GM12878 (cell line): Measurements from ENCODE around the gene HSPA4. TPM values are rescaled to one million over a fixed set of nuclear protein-coding genes. Genes with fewer than 3 reads are reported as not detected.

Experiments used
- ATAC-seq: fragments of 200-7000 bp; cut with Tn5 transposase; 3 replicates; pipeline ENCODE4 v1.9.1; 2020; ENCODE audit warnings: mild to moderate bottlenecking, moderate library complexity
- BruUV-seq: library from RNA; stranded (reverse); fragments of 400-500 nt; replicated peaks from 2 replicates; lab custom pipeline; 2021; lab: Mats Ljungman, UMichigan
- CTCF ChIA-PET: fragments of 300-600 bp; sonication (Branson Sonifier 250); formaldehyde crosslinking; extraction: SDS; loops from one replicate; lab custom pipeline; 2021; ENCODE audit warnings: inconsistent platforms; lab: Yijun Ruan, JAX
- POLR2A ChIA-PET: fragments of 350-600 bp; formaldehyde crosslinking; extraction: SDS; loops from one replicate; lab custom pipeline; 2021; ENCODE audit warnings: inconsistent platforms; lab: Charles Lee
- RAD21 ChIA-PET: fragments of 300-600 bp; sonication (Branson Sonifier 250); formaldehyde crosslinking; loops from one replicate; lab custom pipeline; 2023; ENCODE audit warnings: antibody characterized with exemption; ENCODE audit not compliant: unreplicated experiment; lab: Charles Lee
- SMC1A ChIA-PET: fragments of 300-600 bp; sonication (Branson Sonifier 250); formaldehyde crosslinking; loops from one replicate; lab custom pipeline; 2023; ENCODE audit not compliant: unreplicated experiment, uncharacterized antibody; lab: Charles Lee
- DNase-seq: peaks from one replicate; pipeline ENCODE4 v3.0.0-alpha.2; 2011; ENCODE audit warnings: low read depth, low spot score
- FAIRE-seq: peaks from 3 replicates; lab custom pipeline; 2011; peaks lifted over from hg19 to GRCh38; lab: Jason Lieb, UNC
- H2AFZ ChIP-seq: 2 replicates; pipeline ENCODE4 v1.6.0; 2011; ENCODE audit warnings: low read depth, low read length, control low read depth; ENCODE audit not compliant: control insufficient read depth
- H3K27ac ChIP-seq: 2 replicates; pipeline ENCODE4 v1.5.1; 2011; ENCODE audit warnings: control low read depth; ENCODE audit not compliant: control insufficient read depth, insufficient read depth
- H3K27me3 ChIP-seq, 2 experiments: replicated peaks in 1 of 2; 2 replicates each; pipeline versions ENCODE4 v1.6.0 to v1.6.1; 2011; ENCODE audit warnings: low read length in 1 of 2; ENCODE audit not compliant: control insufficient read depth in 2 of 2, insufficient read depth in 2 of 2
- H3K36me3 ChIP-seq, 2 experiments: 2 replicates each; pipeline ENCODE4 v1.5.1; 2011; ENCODE audit warnings: low read length in 1 of 2; ENCODE audit not compliant: control insufficient read depth in 2 of 2, insufficient read depth in 2 of 2
- H3K4me1 ChIP-seq: 2 replicates; pipeline ENCODE4 v1.6.1; 2011; ENCODE audit warnings: mild to moderate bottlenecking, low read length, moderate library complexity, mixed read lengths; ENCODE audit not compliant: control insufficient read depth, insufficient read depth
- H3K4me2 ChIP-seq: 2 replicates; pipeline ENCODE4 v1.6.0; 2011; ENCODE audit warnings: control low read depth; ENCODE audit not compliant: control insufficient read depth, insufficient read depth
- H3K4me3 ChIP-seq: fragments of 200-600 bp; sonication (generic); 2 replicates; pipeline ENCODE4 v1.5.1; 2016
- H3K79me2 ChIP-seq: 2 replicates; pipeline ENCODE4 v1.6.0; 2011; ENCODE audit warnings: low read length; ENCODE audit not compliant: control insufficient read depth, insufficient read depth
- H3K9ac ChIP-seq: 2 replicates; pipeline ENCODE4 v1.8.0; 2011; ENCODE audit warnings: low read length, control low read depth, mixed read lengths; ENCODE audit not compliant: control insufficient read depth, insufficient read depth
- H3K9me3 ChIP-seq: replicated peaks from 3 replicates; pipeline ENCODE4 v1.5.1; 2011; ENCODE audit warnings: mild to moderate bottlenecking, low read length; ENCODE audit not compliant: control insufficient read depth, insufficient read depth
- H4K20me1 ChIP-seq: 2 replicates; pipeline ENCODE4 v1.6.0; 2011; ENCODE audit not compliant: control insufficient read depth, insufficient read depth
- BHLHE40 ChIP-seq, 2 experiments: fragments of 450-650 bp in 1 of 2; IDR thresholded peaks; 2 replicates each; pipeline ENCODE4 v1.6.1; 2011 to 2017; ENCODE audit warnings: low read depth in 2 of 2, borderline replicate concordance in 1 of 2, improper control_type of control experiment in 1 of 2, low read length in 1 of 2, mild to moderate bottlenecking in 1 of 2
- CREM ChIP-seq: IDR thresholded peaks from 2 replicates; pipeline ENCODE4 v1.6.1; 2014; ENCODE audit warnings: antibody characterized with exemption, low read depth
- EP300 ChIP-seq, 2 experiments: fragments of 150-350 bp in 1 of 2; IDR thresholded peaks; 2 replicates each; pipeline ENCODE4 v1.6.1; 2011 to 2012; ENCODE audit warnings: low read depth in 2 of 2, low read length in 2 of 2, borderline replicate concordance in 1 of 2, improper control_type of control experiment in 1 of 2, inconsistent platforms in 1 of 2; ENCODE audit not compliant: control insufficient read depth in 1 of 2
- IRF3 ChIP-seq: fragments of 450-650 bp; IDR thresholded peaks from 2 replicates; pipeline ENCODE4 v1.6.1; 2014; ENCODE audit warnings: mild to moderate bottlenecking
- MTA3 ChIP-seq: IDR thresholded peaks from 2 replicates; pipeline ENCODE4 v1.6.1; 2012; ENCODE audit warnings: low read length, inconsistent platforms, borderline replicate concordance
- PML ChIP-seq: IDR thresholded peaks from 2 replicates; pipeline ENCODE4 v1.6.1; 2012; ENCODE audit warnings: low read length, inconsistent platforms
- POLR2A ChIP-seq: IDR thresholded peaks from 2 replicates; pipeline ENCODE4 v1.6.1; 2011; ENCODE audit warnings: low read depth, mild to moderate bottlenecking, low read length
- RUNX3 ChIP-seq: IDR thresholded peaks from 2 replicates; pipeline ENCODE4 v1.6.1; 2012; ENCODE audit warnings: low read length, inconsistent platforms
- TARDBP ChIP-seq: IDR thresholded peaks from 2 replicates; pipeline ENCODE4 v1.6.1; 2016; ENCODE audit warnings: borderline replicate concordance
- TCF12 ChIP-seq: IDR thresholded peaks from 2 replicates; pipeline ENCODE4 v1.6.1; 2011; ENCODE audit warnings: low read depth, mild to moderate bottlenecking, low read length
- TCF3 ChIP-seq: IDR thresholded peaks from 2 replicates; pipeline ENCODE4 v1.6.1; 2012; ENCODE audit warnings: low read depth, mild to moderate bottlenecking, low read length, borderline replicate concordance; ENCODE audit not compliant: insufficient read depth
- ZNF217 ChIP-seq: fragments of 450-650 bp; IDR thresholded peaks from 2 replicates; pipeline ENCODE4 v1.6.1; 2017; ENCODE audit warnings: antibody characterized with exemption, mild to moderate bottlenecking
- ZSCAN29 ChIP-seq: fragments of 450-650 bp; IDR thresholded peaks from 2 replicates; pipeline ENCODE4 v1.6.1; 2017; ENCODE audit warnings: mild to moderate bottlenecking, moderate library complexity
- WGBS: methylation state at CpG from one replicate; pipeline ENCODE4 v1.1.6; 2016; ENCODE audit warnings: low lambda C conversion rate; ENCODE audit not compliant: insufficient replicate concordance, insufficient coverage; ENCODE audit errors: missing lambda C conversion rate; 5-methylcytosine and 5-hydroxymethylcytosine counted together
- in situ Hi-C: fragments of 300-500 bp; cut with MboI; formaldehyde crosslinking; loops from 9 replicates; pipeline ENCODE4 v1.14.3; 2018; ENCODE audit warnings: mixed read lengths
- intact Hi-C: fragments of 100-400 bp; cut with micrococcal nuclease; formaldehyde crosslinking; loops from one replicate; pipeline ENCODE4 v1.14.2; 2022; ENCODE audit not compliant: unreplicated experiment
- polyA plus RNA-seq, 11 experiments: library from polyadenylated mRNA; depleted of rRNA in 4 of 11; unstranded in 6 of 11; stranded (reverse) in 5 of 11; fragments of >200 nt; fragmentation: Nextera tagmentation in 4 of 11; fragmentation: Illumina TruSeq in 1 of 11; extraction: Ambion mirVana in 4 of 11; extraction: Trizol in 1 of 11; gene quantifications; 1 replicate in 1 of 11; 2 replicates in 10 of 11; pipeline versions ENCODE4 v1.2.1 to v1.2.3, GENCODE V29; 2011 to 2016; ENCODE audit warnings: inconsistent platforms in 2 of 11, missing spikeins in 2 of 11, low read depth in 1 of 11
- total RNA-seq, 4 experiments: library from RNA; depleted of rRNA in 3 of 4; stranded (reverse); fragments of >200 nt in 3 of 4; fragmentation: Illumina TruSeq in 1 of 4; extraction: Trizol in 1 of 4; gene quantifications; 2 replicates each; pipeline versions ENCODE4 v1.2.1 to v1.2.3, GENCODE V29; 2013 to 2021

The HSPA4 gene
- total and polyA plus RNA-seq, 10 of the 15 experiments (the other 5 are each of a cell fraction or from before 2014, with no cell fraction given) = 61.6 to 234 (median 116) TPM

GRCh38 chr5:133106761-133107572, 55.2 kb downstream of the HSPA4 start:
- POLR2A ChIA-PET = interaction anchor here (2.7 kb wide), 1 partner anchor 134 kb away, joined by 10 read pairs; no protein-coding TSS in a partner anchor

More at GRCh38 chr5:133106761-133107572, 55.2 kb downstream of the HSPA4 start:
- no peaks in the 10 kb centered on the region for H3K27me3 ChIP-seq
- H2AFZ ChIP-seq = no peak overlapping the region
- in situ Hi-C loops = no loop called here
- DNase-seq (no peak), ATAC-seq (peak; percentile 2; the same call in 2 of the 3 replicates)
- H3K4me2 ChIP-seq = no peak overlapping the region
- WGBS = 68% methylated on average over 8 of the region's 8 CpGs
- H3K9ac ChIP-seq = no peak overlapping the region
- BruUV-seq = no TSS peak
- RAD21 ChIA-PET = interaction anchor here (0.8 to 2.6 kb wide), 5 partner anchors 82 to 317 kb away, joined by 3 to 8 read pairs (median 3); partner anchors contain the start of gene ZCCHC10
- peak overlapping the region; percentile 50 for H3K27ac ChIP-seq
- SMC1A ChIA-PET = interaction anchor here (0.6 to 4.4 kb wide), 4 partner anchors 7 to 445 kb away, joined by 3 to 24 read pairs (median 3); no protein-coding TSS in a partner anchor
- no peaks in the 10 kb centered on the region for H4K20me1 ChIP-seq
- TF ChIP-seq TCF3 (peak; percentile 41; the same call in 1 of the 2 replicates), POLR2A (peak; percentile 64; the same call in 1 of the 2 replicates), EP300 (IDR thresholded peaks at IDR 0.05; ENCODE audit: borderline replicate concordance in 1 of 2, control insufficient read depth in 1 of 2, low read depth in 2 of 2, low read length in 2 of 2) (no peak), RUNX3 (peak; percentile 57), ZSCAN29 (no peak), IRF3 (no peak), ZNF217 (no peak), PML (peak; percentile 67; the same call in 1 of the 2 replicates), TARDBP (peak; percentile 89), CREM (0 out of 2 replicates have a peak, but pooled peaks have one; percentile 11), BHLHE40 (IDR thresholded peaks at IDR 0.05; ENCODE audit: borderline replicate concordance in 1 of 2, low read depth in 2 of 2, low read length in 1 of 2) (peak in 1 of 2 experiments; percentile 23; a peak in 1 of 4 replicates), TCF12 (peak; percentile 57; the same call in 1 of the 2 replicates), MTA3 (peak; percentile 63; the same call in 1 of the 2 replicates)
- TF ChIP-seq, all 136 proteins: peak for 9
- Histone ChIP-seq H3K36me3 (peaks cover 2 to 19% of the 10 kb centered on the region in 2 experiments; a peak in 2 of 4 replicates), H3K79me2 (no peaks in the 10 kb centered on the region; the same call in 1 of the 2 replicates), H3K4me1 (peaks cover 49% of the 10 kb centered on the region), H3K9me3 (peaks cover 2% of the 10 kb centered on the region; the same call in 2 of the 3 replicates), H3K4me3 (no peak overlapping the region)
- intact Hi-C loops = no loop called here
- no peak for FAIRE-seq
- CTCF ChIA-PET = interaction anchor here (0.6 to 4.2 kb wide), 5 partner anchors 7 to 316 kb away, joined by 3 to 18 read pairs (median 3); no protein-coding TSS in a partner anchor
